Right atrium auricular region (tissue), 2 donors: ENCODE results near the gene LSR. TPM values are rescaled to one million over a fixed set of nuclear protein-coding genes. Genes with fewer than 3 reads are reported as not detected.

ENCODE experiments used
- DNase-seq: peaks from one replicate; pipeline ENCODE4 v3.0.0-alpha.2; 2019; ENCODE audit warnings: low spot score
- H3K27ac ChIP-seq, 2 donors: fragments of 200-600 bp; sonication (generic); 1 replicate in 1 of 2; 2 replicates in 1 of 2; pipeline ENCODE4 v1.5.1; 2016 to 2019
- H3K27me3 ChIP-seq, 2 donors: fragments of 200-600 bp; sonication (generic); one replicate each; pipeline versions ENCODE4 v1.5.1 to v1.6.0; 2017 to 2019
- H3K36me3 ChIP-seq: fragments of 200-600 bp; sonication (generic); one replicate; pipeline ENCODE4 v1.5.1; 2016
- H3K4me1 ChIP-seq, 2 donors: fragments of 200-600 bp; sonication (generic); one replicate each; pipeline versions ENCODE4 v1.5.1 to v1.6.0; 2017 to 2019
- H3K4me3 ChIP-seq, 2 donors: fragments of 200-600 bp; sonication (generic); 1 replicate in 1 of 2; 2 replicates in 1 of 2; pipeline ENCODE4 v1.5.1; 2017 to 2019; ENCODE audit warnings: mild to moderate bottlenecking in 1 of 2, moderate library complexity in 1 of 2
- H3K9me3 ChIP-seq, 2 donors: fragments of 200-600 bp; sonication (generic); one replicate each; pipeline ENCODE4 v1.5.1; 2019
- total RNA-seq, 2 donors: library from RNA; depleted of rRNA; stranded (reverse); fragments of >200 nt; gene quantifications; one replicate each; pipeline ENCODE4 v1.1.0, GENCODE V29; 2016
- TF ChIP-seq, protein P1 (sequence below), 2 donors: fragments of 200-600 bp; sonication (generic); IDR thresholded peaks; one replicate each; pipeline ENCODE4 v1.5.1; 2019; ENCODE audit warnings: antibody characterized with exemption in 2 of 2

The LSR gene
- total RNA-seq, 2 donors from 2014 or later = 7.6 to 20.1 TPM

DNA sequence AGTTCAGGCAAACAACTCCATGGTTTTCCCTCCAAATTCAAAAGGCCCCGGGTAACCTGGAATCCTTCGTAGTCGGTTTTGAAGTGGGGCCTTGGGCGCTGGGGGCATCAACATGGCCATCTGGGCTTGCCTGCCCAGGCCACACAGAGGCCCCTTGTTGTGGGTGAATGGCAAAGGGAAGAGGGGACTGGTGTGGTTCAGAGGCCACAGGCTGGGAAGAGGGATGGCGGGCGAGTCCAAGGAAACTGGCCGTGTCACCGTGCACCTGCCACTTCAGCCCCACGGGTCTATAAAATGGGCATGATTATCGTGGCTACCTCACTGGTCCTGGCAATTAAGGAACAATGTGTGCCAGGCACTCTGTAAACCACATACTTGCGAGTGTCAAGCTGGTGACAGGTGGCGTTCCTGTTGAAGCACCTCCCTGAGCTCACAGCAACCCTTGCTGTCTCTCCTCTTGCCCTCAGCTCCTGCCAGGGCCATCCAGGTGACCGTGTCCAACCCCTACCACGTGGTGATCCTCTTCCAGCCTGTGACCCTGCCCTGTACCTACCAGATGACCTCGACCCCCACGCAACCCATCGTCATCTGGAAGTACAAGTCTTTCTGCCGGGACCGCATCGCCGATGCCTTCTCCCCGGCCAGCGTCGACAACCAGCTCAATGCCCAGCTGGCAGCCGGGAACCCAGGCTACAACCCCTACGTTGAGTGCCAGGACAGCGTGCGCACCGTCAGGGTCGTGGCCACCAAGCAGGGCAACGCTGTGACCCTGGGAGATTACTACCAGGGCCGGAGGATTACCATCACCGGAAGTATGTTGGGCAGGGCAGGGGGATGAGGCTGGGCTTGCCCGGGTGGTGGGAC lies 1.3 kb downstream of the LSR start:
- H3K36me3 ChIP-seq = no peaks in the 10 kb centered on the region
- no peaks in the 10 kb centered on the region for H3K9me3 ChIP-seq
- peak; percentile 46 for DNase-seq
- H3K4me3 ChIP-seq = peak overlapping the region in 1 of 2 donors; percentile 56
- peaks cover 0 to 5% of the 10 kb centered on the region in 2 donors for H3K27me3 ChIP-seq
- H3K27ac ChIP-seq = no peak overlapping the region
- TF ChIP-seq, protein P1, sequence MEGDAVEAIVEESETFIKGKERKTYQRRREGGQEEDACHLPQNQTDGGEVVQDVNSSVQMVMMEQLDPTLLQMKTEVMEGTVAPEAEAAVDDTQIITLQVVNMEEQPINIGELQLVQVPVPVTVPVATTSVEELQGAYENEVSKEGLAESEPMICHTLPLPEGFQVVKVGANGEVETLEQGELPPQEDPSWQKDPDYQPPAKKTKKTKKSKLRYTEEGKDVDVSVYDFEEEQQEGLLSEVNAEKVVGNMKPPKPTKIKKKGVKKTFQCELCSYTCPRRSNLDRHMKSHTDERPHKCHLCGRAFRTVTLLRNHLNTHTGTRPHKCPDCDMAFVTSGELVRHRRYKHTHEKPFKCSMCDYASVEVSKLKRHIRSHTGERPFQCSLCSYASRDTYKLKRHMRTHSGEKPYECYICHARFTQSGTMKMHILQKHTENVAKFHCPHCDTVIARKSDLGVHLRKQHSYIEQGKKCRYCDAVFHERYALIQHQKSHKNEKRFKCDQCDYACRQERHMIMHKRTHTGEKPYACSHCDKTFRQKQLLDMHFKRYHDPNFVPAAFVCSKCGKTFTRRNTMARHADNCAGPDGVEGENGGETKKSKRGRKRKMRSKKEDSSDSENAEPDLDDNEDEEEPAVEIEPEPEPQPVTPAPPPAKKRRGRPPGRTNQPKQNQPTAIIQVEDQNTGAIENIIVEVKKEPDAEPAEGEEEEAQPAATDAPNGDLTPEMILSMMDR (IDR thresholded peaks at IDR 0.05) = no peak
- peaks cover 0 to 26% of the 10 kb centered on the region in 2 donors for H3K4me1 ChIP-seq

DNA sequence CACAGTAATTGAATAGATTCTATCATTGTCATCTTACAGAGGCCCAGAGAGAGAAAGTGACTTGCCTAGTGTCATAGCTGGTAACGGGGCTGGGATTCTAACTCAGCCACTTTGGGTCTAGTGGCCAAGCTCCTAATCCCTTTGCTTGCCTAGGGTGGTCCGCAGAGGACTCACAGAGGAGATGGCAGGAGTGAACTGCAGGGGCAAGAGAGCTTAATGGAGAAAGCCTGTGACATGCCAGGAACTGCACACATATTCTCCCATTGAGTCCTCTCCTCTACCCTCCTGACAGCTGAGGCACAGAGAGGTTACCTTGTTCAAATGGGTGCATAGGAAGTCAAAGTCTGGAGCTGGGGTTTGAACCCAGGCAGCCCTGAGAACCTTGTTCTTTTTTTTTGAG lies 2.7 kb downstream of the LSR start:
- Histone ChIP-seq H3K36me3 (no peaks in the 10 kb centered on the region), H3K4me1 (peaks cover 0 to 33% of the 10 kb centered on the region in 2 donors), H3K27me3 (peaks cover 0 to 5% of the 10 kb centered on the region in 2 donors), H3K9me3 (no peaks in the 10 kb centered on the region), H3K4me3 (no peak overlapping the region), H3K27ac (no peak overlapping the region)
- peak; percentile 40 for DNase-seq
- TF ChIP-seq, protein P1 (IDR thresholded peaks at IDR 0.05) = no peak

- Histone ChIP-seq H3K36me3 (no peaks in the 10 kb centered on the region), H3K9me3 (no peaks in the 10 kb centered on the region), H3K27ac (peak overlapping the region in 1 of 2 donors; percentile 40), H3K27me3 (no peaks in the 10 kb centered on the region), H3K4me1 (peaks cover 0 to 21% of the 10 kb centered on the region in 2 donors), H3K4me3 (no peak overlapping the region)
- peak; percentile 53 for DNase-seq
- TF ChIP-seq, protein P1 (IDR thresholded peaks at IDR 0.05) = no peak
These were observed 4.8 kb downstream of the LSR start for GRCh38 chr19:35253316-35254286.

DNA sequence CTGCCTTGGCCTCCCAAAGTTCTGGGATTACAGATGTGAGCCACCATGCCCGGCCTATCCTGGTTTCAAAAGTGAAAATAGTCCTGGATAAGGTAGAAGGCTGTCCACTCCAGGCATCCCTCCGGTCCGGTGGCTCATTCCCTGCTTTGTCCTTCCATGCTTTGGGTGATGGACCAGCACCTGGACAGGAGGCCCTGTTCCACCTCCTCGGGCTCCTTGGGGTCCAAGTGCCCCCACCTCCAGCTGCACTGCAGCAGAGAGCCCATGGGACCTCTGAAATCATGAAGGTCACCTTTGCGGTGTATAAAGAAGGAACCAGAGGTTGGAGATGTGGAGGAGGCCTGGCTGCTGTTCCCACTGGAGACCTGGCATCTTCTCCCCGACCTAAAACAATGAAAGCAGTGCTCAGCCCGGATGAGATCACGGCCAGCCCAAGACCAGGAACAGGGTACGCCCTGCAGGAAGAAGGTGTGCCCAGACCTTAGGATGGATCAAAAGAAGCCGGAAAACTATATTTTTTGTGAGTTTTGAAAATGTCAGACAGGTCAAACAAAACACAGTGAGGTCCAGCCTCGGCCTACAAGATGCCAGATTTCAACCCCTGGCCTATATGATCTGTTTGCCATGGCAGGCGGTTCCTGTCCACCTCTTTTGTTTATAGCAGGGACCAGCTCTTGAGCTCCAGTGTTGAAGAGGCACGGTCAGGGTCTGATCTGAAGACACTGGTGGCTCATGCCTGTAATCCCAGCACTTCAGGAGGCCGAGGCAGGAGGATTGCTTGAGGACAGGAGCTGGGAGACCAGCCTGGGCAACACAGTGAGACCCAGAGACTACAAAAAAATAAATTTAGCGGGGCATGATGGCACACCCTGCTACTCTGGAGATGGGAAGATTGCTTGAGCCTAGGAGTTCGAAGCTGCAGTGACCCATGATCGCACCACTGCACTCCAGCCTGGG lies 5.8 kb downstream of the LSR start:
- Histone ChIP-seq H3K4me3 (no peak overlapping the region), H3K9me3 (no peaks in the 10 kb centered on the region), H3K36me3 (no peaks in the 10 kb centered on the region), H3K4me1 (peaks cover 0 to 11% of the 10 kb centered on the region in 2 donors), H3K27me3 (no peaks in the 10 kb centered on the region), H3K27ac (peak overlapping the region; percentile 18 to 40)
- peak; percentile 56 for DNase-seq
- TF ChIP-seq, protein P1 (IDR thresholded peaks at IDR 0.05) = no peak

GRCh38 chr19:35256566-35256965 lies 7.8 kb downstream of the LSR start:
- H3K4me3 ChIP-seq = no peak overlapping the region
- no peaks in the 10 kb centered on the region for H3K27me3 ChIP-seq
- H3K9me3 ChIP-seq = no peaks in the 10 kb centered on the region
- no peak overlapping the region for H3K27ac ChIP-seq
- TF ChIP-seq, protein P1 (IDR thresholded peaks at IDR 0.05) = no peak
- peak; percentile 5 for DNase-seq
- H3K36me3 ChIP-seq = no peaks in the 10 kb centered on the region
- peaks cover 0 to 10% of the 10 kb centered on the region in 2 donors for H3K4me1 ChIP-seq
